WTC11 (cell line): ENCODE results near the gene BFSP1. TPM values are rescaled to one million over a fixed set of nuclear protein-coding genes. Genes with fewer than 3 reads are reported as not detected.

Experiments
- ATAC-seq: fragments of 200-7000 bp; cut with Tn5 transposase; 2 replicates; pipeline ENCODE4 v1.10.0; 2021; ENCODE audit warnings: mild to moderate bottlenecking, moderate library complexity
- CTCF ChIA-PET: fragments of 300-600 bp; sonication (Branson Sonifier 250); formaldehyde crosslinking; loops from one replicate; lab custom pipeline; 2021; ENCODE audit warnings: antibody characterized with exemption; lab: Charles Lee
- POLR2A ChIA-PET: fragments of 350-600 bp; sonication (Branson Sonifier 250); formaldehyde crosslinking; loops from one replicate; lab custom pipeline; 2021; ENCODE audit warnings: antibody characterized with exemption; lab: Charles Lee
- DNase-seq: peaks from one replicate; pipeline ENCODE4 v3.0.0; 2021; ENCODE audit warnings: low spot score
- H3K27ac Mint-ChIP-seq: 2 replicates; pipeline ENCODE4 v1.8.0; 2021; ENCODE audit warnings: mixed read lengths
- H3K27me3 Mint-ChIP-seq: 2 replicates; pipeline ENCODE4 v1.8.0; 2021; ENCODE audit warnings: low read depth, mild to moderate bottlenecking, moderate library complexity, mixed read lengths
- H3K36me3 Mint-ChIP-seq: 2 replicates; pipeline ENCODE4 v1.8.0; 2021; ENCODE audit warnings: mixed read lengths
- H3K4me1 Mint-ChIP-seq: 2 replicates; pipeline ENCODE4 v1.8.0; 2022; ENCODE audit warnings: mixed read lengths
- H3K4me3 Mint-ChIP-seq: 2 replicates; pipeline ENCODE4 v1.8.0; 2021; ENCODE audit warnings: mild to moderate bottlenecking, moderate library complexity, mixed read lengths
- H3K9me3 Mint-ChIP-seq: 2 replicates; pipeline ENCODE4 v1.8.0; 2021; ENCODE audit warnings: mixed read lengths
- AFF4 ChIP-seq: sonication (generic); formaldehyde crosslinking; IDR thresholded peaks from 2 replicates; pipeline ENCODE4 v1.8.1; 2023; ENCODE audit warnings: mild to moderate bottlenecking, missing genetic modification reagents, borderline replicate concordance
- ARID4B ChIP-seq: sonication (generic); formaldehyde crosslinking; IDR thresholded peaks from 2 replicates; pipeline ENCODE4 v1.8.0; 2023; ENCODE audit warnings: missing genetic modification reagents, mild to moderate bottlenecking, borderline replicate concordance
- FOXJ3 ChIP-seq: sonication (generic); formaldehyde crosslinking; IDR thresholded peaks from 2 replicates; pipeline ENCODE4 v1.9.0; 2021; ENCODE audit warnings: missing genetic modification reagents, mild to moderate bottlenecking, borderline replicate concordance
- JUN ChIP-seq: sonication (generic); formaldehyde crosslinking; IDR thresholded peaks from 2 replicates; pipeline ENCODE4 v1.8.0; 2023; ENCODE audit warnings: mild to moderate bottlenecking, missing genetic modification reagents
- MXD4 ChIP-seq: fragments of 250-450 bp; sonication (Bioruptor Pico); IDR thresholded peaks from 2 replicates; pipeline ENCODE4 v1.8.0; 2021; ENCODE audit warnings: mild to moderate bottlenecking, moderate library complexity, borderline replicate concordance
- NFE2L1 ChIP-seq: sonication (generic); formaldehyde crosslinking; IDR thresholded peaks from 2 replicates; pipeline ENCODE4 v1.8.1; 2023; ENCODE audit warnings: missing genetic modification reagents
- PRDM15 ChIP-seq: sonication (generic); formaldehyde crosslinking; IDR thresholded peaks from 2 replicates; pipeline ENCODE4 v1.8.0; 2022; ENCODE audit warnings: missing genetic modification reagents
- SOX15 ChIP-seq: fragments of 250-450 bp; sonication (Bioruptor Pico); IDR thresholded peaks from 2 replicates; pipeline ENCODE4 v1.9.0; 2021; ENCODE audit warnings: mild to moderate bottlenecking
- ZNF121 ChIP-seq: sonication (generic); formaldehyde crosslinking; IDR thresholded peaks from 2 replicates; pipeline ENCODE4 v1.8.0; 2023; ENCODE audit warnings: missing genetic modification reagents
- ZNF263 ChIP-seq: sonication (generic); formaldehyde crosslinking; IDR thresholded peaks from 2 replicates; pipeline ENCODE4 v1.8.1; 2022; ENCODE audit warnings: low read depth, mild to moderate bottlenecking, moderate library complexity, missing genetic modification reagents
- ZNF425 ChIP-seq: fragments of 250-450 bp; sonication (Bioruptor Pico); conservative IDR thresholded peaks from 2 replicates; pipeline ENCODE4 v1.9.0; 2021; ENCODE audit warnings: mild to moderate bottlenecking
- ZNF532 ChIP-seq: fragments of 250-450 bp; sonication (Bioruptor Pico); IDR thresholded peaks from 2 replicates; pipeline ENCODE4 v1.9.0; 2021; ENCODE audit warnings: mild to moderate bottlenecking, borderline replicate concordance
- ZNF671 ChIP-seq: fragments of 250-450 bp; sonication (Bioruptor Pico); IDR thresholded peaks from 2 replicates; pipeline ENCODE4 v1.8.0; 2021; ENCODE audit warnings: mild to moderate bottlenecking
- total RNA-seq: library from RNA; stranded (reverse); gene quantifications from 3 replicates; pipeline ENCODE4 v1.2.3, GENCODE V29; 2021

BFSP1 gene
- total RNA-seq, 1 experiment from 2014 or later: 3.0 TPM

- TF ChIP-seq ARID4B (CRISPR knock-in tag) (no peak), NFE2L1 (no peak)
These were observed 49.7 kb upstream of the BFSP1 start (continued) for GRCh38 chr20:17580895-17581294.

GRCh38 chr20:17579369-17580039 lies 48.3 kb upstream of the BFSP1 start:
- H3K27me3 Mint-ChIP-seq: no peaks in the 10 kb centered on the region
- no peak overlapping the region for H3K27ac Mint-ChIP-seq
- TF ChIP-seq ZNF121 (CRISPR knock-in tag) (peak; percentile 53; the same call in 1 of the 2 replicates), NFE2L1 (no peak)
- H3K4me3 Mint-ChIP-seq: no peak overlapping the region
- ChIA-PET CTCF (no interaction called here), POLR2A (interaction anchor here (1.5 kb wide), 1 partner anchor 10 kb away, joined by 10 read pairs; the partner anchor contains the start of gene DSTN)
- DNase-seq: no peak
- H3K4me1 Mint-ChIP-seq: peaks cover 41% of the 10 kb centered on the region
- H3K36me3 Mint-ChIP-seq: no peaks in the 10 kb centered on the region
- ATAC-seq: no peak
- H3K9me3 Mint-ChIP-seq: no peaks in the 10 kb centered on the region

GRCh38 chr20:17576215-17576614 lies 45.0 kb upstream of the BFSP1 start:
- Mint-ChIP-seq H3K9me3 (no peaks in the 10 kb centered on the region), H3K4me1 (peaks cover 61% of the 10 kb centered on the region), H3K36me3 (no peaks in the 10 kb centered on the region), H3K27ac (peak overlapping the region; percentile 71; the same call in 1 of the 2 replicates), H3K4me3 (no peak overlapping the region), H3K27me3 (no peaks in the 10 kb centered on the region)
- no peak for DNase-seq
- ChIA-PET CTCF (no interaction called here), POLR2A (no interaction called here)
- ATAC-seq: no peak
- TF ChIP-seq ZNF121 (CRISPR knock-in tag) (no peak), SOX15 (no peak), JUN (CRISPR knock-in tag) (no peak), ZNF425 (CRISPR knock-in tag) (no peak), ZNF671 (CRISPR knock-in tag) (no peak), AFF4 (CRISPR knock-in tag) (no peak), MXD4 (CRISPR knock-in tag) (no peak), PRDM15 (no peak), FOXJ3 (no peak), ZNF532 (no peak), ZNF263 (no peak)
